ENCODE data around the gene PLAAT3.
"Not testable (repeated sequence)": the region's sequence is repeated elsewhere in the genome, so short reads cannot be mapped to it uniquely, and the experiment has no call there.

Gene PLAAT3

GRCh38 chr11:63564784-63565350 is 49.4 kb downstream of the PLAAT3 start:
- DNase-seq, result no peak

GRCh38 chr11:63564056-63564774 is 50.0 kb downstream of the PLAAT3 start:
- DNase-seq, result peak in 1 of 2 experiments; percentile 42

GRCh38 chr11:63563201-63564055 is 50.8 kb downstream of the PLAAT3 start, which contains the start of gene PLAAT2:
Gene PLAAT2, minus strand, starts transcription at chr11:63563379. Its CDS starts 55 bp downstream, at chr11:63563324.
- DNase-seq, result no peak

GRCh38 chr11:63560506-63561180 is 53.6 kb downstream of the PLAAT3 start:
- no peak for DNase-seq

GRCh38 chr11:63558459-63559157 is 55.6 kb downstream of the PLAAT3 start:
- DNase-seq, result no peak

GRCh38 chr11:63557570-63557969 is 56.7 kb downstream of the PLAAT3 start:
- no peak for DNase-seq

GRCh38 chr11:63556404-63557013 is 57.7 kb downstream of the PLAAT3 start:
- DNase-seq, result no peak

GRCh38 chr11:63554877-63555223 is 59.4 kb downstream of the PLAAT3 start:
- no peak for DNase-seq

GRCh38 chr11:63553759-63554158 is 60.5 kb downstream of the PLAAT3 start:
- peak; percentile 60 to 72 for DNase-seq

- peak in 1 of 2 experiments; percentile 24 for DNase-seq
These were observed 61.3 kb downstream of the PLAAT3 start for GRCh38 chr11:63552921-63553320.

GRCh38 chr11:63551889-63552266 is 62.4 kb downstream of the PLAAT3 start:
- peak; percentile 51 to 55 for DNase-seq

GRCh38 chr11:63551091-63551888 is 62.9 kb downstream of the PLAAT3 start:
- DNase-seq, result peak; percentile 48 to 58

- DNase-seq, result not testable (repeated sequence)
These were observed 64.0 kb downstream of the PLAAT3 start for GRCh38 chr11:63550156-63550700.

- DNase-seq, result no peak
These were observed 64.8 kb downstream of the PLAAT3 start for GRCh38 chr11:63549411-63549810.

GRCh38 chr11:63548178-63548577 is 66.1 kb downstream of the PLAAT3 start:
- DNase-seq, result no peak

- DNase-seq, result no peak
These were observed 67.2 kb downstream of the PLAAT3 start for GRCh38 chr11:63547061-63547460.

GRCh38 chr11:63543711-63544110 is 70.5 kb downstream of the PLAAT3 start:
- no peak for DNase-seq

- not testable (repeated sequence) for DNase-seq
These were observed 71.7 kb downstream of the PLAAT3 start for GRCh38 chr11:63542506-63542905.

- DNase-seq, result peak; percentile 48 to 53
These were observed 76.7 kb downstream of the PLAAT3 start for GRCh38 chr11:63537293-63538101.
